SU-DHL-6 (cell line): ENCODE results near the gene SDCBP2.

Experiments
- EZH2phosphoT487 ChIP-seq: fragments of 200-600 bp; sonication (generic), shearing (Covaris generic); conservative IDR thresholded peaks from 2 replicates; pipeline ENCODE4 v1.6.1; 2018; ENCODE audit warnings: mild to moderate bottlenecking, antibody characterized with exemption, low read length, moderate library complexity, mixed read lengths
- TF ChIP-seq, protein P1 (sequence below): fragments of 200-600 bp; sonication (generic); IDR thresholded peaks from one replicate; pipeline ENCODE4 v1.5.1; 2017; ENCODE audit warnings: antibody characterized with exemption, mild to moderate bottlenecking, low read length, moderate library complexity; ENCODE audit not compliant: insufficient read depth, poor library complexity, severe bottlenecking

DNA sequence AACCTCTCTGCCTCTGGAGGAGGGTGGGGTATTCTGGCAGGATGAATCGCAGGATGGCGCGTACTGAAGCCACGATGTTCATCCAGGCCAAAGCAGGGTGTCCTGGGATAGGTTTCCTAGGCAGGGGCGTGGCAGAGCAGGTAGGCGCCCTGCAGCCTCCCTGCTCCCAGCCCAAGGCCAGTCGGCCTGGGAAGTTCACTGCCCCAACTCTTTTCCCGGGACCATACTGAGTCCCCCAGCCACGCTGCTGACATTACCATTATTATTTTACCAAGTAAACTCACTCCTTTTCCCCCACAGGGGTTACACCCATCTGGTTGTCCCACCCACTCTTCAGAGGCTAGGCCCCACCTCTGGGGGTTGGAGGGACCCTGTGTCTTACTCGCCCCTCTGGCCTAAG, 21.8 kb downstream of the SDCBP2 start:
- TF ChIP-seq, protein P1, sequence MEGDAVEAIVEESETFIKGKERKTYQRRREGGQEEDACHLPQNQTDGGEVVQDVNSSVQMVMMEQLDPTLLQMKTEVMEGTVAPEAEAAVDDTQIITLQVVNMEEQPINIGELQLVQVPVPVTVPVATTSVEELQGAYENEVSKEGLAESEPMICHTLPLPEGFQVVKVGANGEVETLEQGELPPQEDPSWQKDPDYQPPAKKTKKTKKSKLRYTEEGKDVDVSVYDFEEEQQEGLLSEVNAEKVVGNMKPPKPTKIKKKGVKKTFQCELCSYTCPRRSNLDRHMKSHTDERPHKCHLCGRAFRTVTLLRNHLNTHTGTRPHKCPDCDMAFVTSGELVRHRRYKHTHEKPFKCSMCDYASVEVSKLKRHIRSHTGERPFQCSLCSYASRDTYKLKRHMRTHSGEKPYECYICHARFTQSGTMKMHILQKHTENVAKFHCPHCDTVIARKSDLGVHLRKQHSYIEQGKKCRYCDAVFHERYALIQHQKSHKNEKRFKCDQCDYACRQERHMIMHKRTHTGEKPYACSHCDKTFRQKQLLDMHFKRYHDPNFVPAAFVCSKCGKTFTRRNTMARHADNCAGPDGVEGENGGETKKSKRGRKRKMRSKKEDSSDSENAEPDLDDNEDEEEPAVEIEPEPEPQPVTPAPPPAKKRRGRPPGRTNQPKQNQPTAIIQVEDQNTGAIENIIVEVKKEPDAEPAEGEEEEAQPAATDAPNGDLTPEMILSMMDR = no peak
- TF ChIP-seq EZH2phosphoT487 = no peak
